Thyroid gland (tissue), 4 donors: Measurements from ENCODE around the gene ITLN2. TPM values are rescaled to one million over a fixed set of nuclear protein-coding genes. Genes with fewer than 3 reads are reported as not detected.
"Not testable (repeated sequence)": the region's sequence is repeated elsewhere in the genome, so short reads cannot be mapped to it uniquely, and the experiment has no call there.

ENCODE experiments used
- DNase-seq, 2 donors: peaks; one replicate each; pipeline ENCODE4 v3.0.0-alpha.2; 2019
- H3K27ac ChIP-seq, 3 donors: fragments of 200-600 bp; sonication (generic); 1 replicate in 2 of 3; 2 replicates in 1 of 3; pipeline ENCODE4 v1.5.1; 2016 to 2019; ENCODE audit warnings: mild to moderate bottlenecking in 1 of 3, moderate library complexity in 1 of 3
- H3K27me3 ChIP-seq: fragments of 200-600 bp; sonication (generic); one replicate; pipeline ENCODE4 v1.5.1; 2019
- H3K36me3 ChIP-seq, 2 donors: fragments of 200-600 bp; sonication (generic); one replicate each; pipeline ENCODE4 v1.5.1; 2016 to 2019
- H3K4me1 ChIP-seq, 2 donors: fragments of 200-600 bp; sonication (generic); one replicate each; pipeline ENCODE4 v1.5.1; 2017 to 2019
- H3K4me3 ChIP-seq, 3 donors: fragments of 200-600 bp; sonication (generic); replicated peaks in 1 of 3; 1 replicate in 2 of 3; 2 replicates in 1 of 3; pipeline ENCODE4 v1.5.1; 2016; ENCODE audit warnings: mild to moderate bottlenecking in 1 of 3
- H3K9me3 ChIP-seq: fragments of 200-600 bp; sonication (generic); one replicate; pipeline ENCODE4 v1.5.1; 2017
- CTCF ChIP-seq, 6 experiments: fragments of 200-600 bp in 3 of 6; fragments of 450-650 bp in 3 of 6; sonication (generic) in 3 of 6; IDR thresholded peaks; one replicate each; pipeline ENCODE4 v1.5.1; 2016 to 2019; ENCODE audit warnings: antibody characterized with exemption in 6 of 6, mild to moderate bottlenecking in 2 of 6, inconsistent platforms in 1 of 6, moderate library complexity in 1 of 6
- POLR2A ChIP-seq, 2 donors: fragments of 450-650 bp; IDR thresholded peaks; one replicate each; pipeline ENCODE4 v1.6.1; 2017; ENCODE audit warnings: antibody characterized with exemption in 2 of 2, mild to moderate bottlenecking in 2 of 2, moderate library complexity in 1 of 2
- WGBS, 2 donors: methylation state at CpG; one replicate each; pipeline ENCODE4 v1.1.5; 2017; 5-methylcytosine and 5-hydroxymethylcytosine counted together
- intact Hi-C: fragments of 100-400 bp; cut with DNase I; formaldehyde crosslinking; loops from one replicate; pipeline ENCODE4 v1.15.1; 2023
- total RNA-seq, 4 donors: library from RNA; depleted of rRNA; stranded (reverse); fragments of >200 nt; gene quantifications; one replicate each; pipeline ENCODE4 v1.2.3, GENCODE V29; 2016

ITLN2 gene
- total RNA-seq, 4 donors from 2014 or later, result not detected

GRCh38 chr1:160924791-160925651 lies 29.6 kb downstream of the ITLN2 start:
- intact Hi-C loops, result no loop called here
- Histone ChIP-seq H3K4me3 (no peak overlapping the region), H3K27ac (no peak overlapping the region), H3K9me3 (no peaks in the 10 kb centered on the region), H3K4me1 (peaks cover 0 to 8% of the 10 kb centered on the region in 2 donors), H3K36me3 (no peaks in the 10 kb centered on the region), H3K27me3 (no peaks in the 10 kb centered on the region)
- TF ChIP-seq POLR2A (IDR thresholded peaks at IDR 0.05) (no peak), CTCF (IDR thresholded peaks at IDR 0.05) (no peak)
- WGBS, 2 donors, result 56 to 63% methylated on average over 7 of the region's 7 CpGs
- DNase-seq, result peak; percentile 36 to 45

- no peak overlapping the region for H3K4me3 ChIP-seq
- 91 to 93% methylated on average over 2 of the region's 2 CpGs for WGBS, 2 donors
- no peaks in the 10 kb centered on the region for H3K36me3 ChIP-seq
- peaks cover 6 to 7% of the 10 kb centered on the region in 2 donors for H3K4me1 ChIP-seq
- TF ChIP-seq POLR2A (IDR thresholded peaks at IDR 0.05), result no peak
- no peak overlapping the region for H3K27ac ChIP-seq
- no peak for DNase-seq
- no peaks in the 10 kb centered on the region for H3K9me3 ChIP-seq
- intact Hi-C loops, result no loop called here
- no peaks in the 10 kb centered on the region for H3K27me3 ChIP-seq
Observed at GRCh38 chr1:160916666-160917065, 37.9 kb downstream of the ITLN2 start.

- 71 to 72% methylated on average over 6 of the region's 6 CpGs for WGBS, 2 donors
- not testable (repeated sequence) for H3K4me3 ChIP-seq
Observed at GRCh38 chr1:160913229-160913628, 41.4 kb downstream of the ITLN2 start.

GRCh38 chr1:160911925-160912324 lies 42.7 kb downstream of the ITLN2 start:
- no peak for TF ChIP-seq CTCF (IDR thresholded peaks at IDR 0.05)
- no peak for TF ChIP-seq POLR2A (IDR thresholded peaks at IDR 0.05)
- H3K36me3 ChIP-seq, result no peaks in the 10 kb centered on the region
- DNase-seq, result no peak
- 18 to 31% methylated on average over 2 of the region's 2 CpGs for WGBS, 2 donors
- no peaks in the 10 kb centered on the region for H3K27me3 ChIP-seq
- H3K27ac ChIP-seq, result peak overlapping the region in 1 of 3 donors; percentile 13
- H3K9me3 ChIP-seq, result no peaks in the 10 kb centered on the region
- H3K4me3 ChIP-seq, result no peak overlapping the region
- peaks cover 15 to 16% of the 10 kb centered on the region in 2 donors for H3K4me1 ChIP-seq
- intact Hi-C loops, result no loop called here

More at GRCh38 chr1:160913229-160913628, 41.4 kb downstream of the ITLN2 start:
- H3K9me3 ChIP-seq, H3K27me3 ChIP-seq, H3K27ac ChIP-seq, H3K36me3 ChIP-seq, DNase-seq, intact Hi-C loops: not testable (repeated sequence)
- peaks cover 13 to 16% of the 10 kb centered on the region in 2 donors for H3K4me1 ChIP-seq

- intact Hi-C loops, result no loop called here
- H3K4me3 ChIP-seq, result no peak overlapping the region
- H3K27ac ChIP-seq, result peak overlapping the region in 1 of 3 donors; percentile 13
- no peak for DNase-seq
- peaks cover 16 to 17% of the 10 kb centered on the region in 2 donors for H3K4me1 ChIP-seq
- no peaks in the 10 kb centered on the region for H3K9me3 ChIP-seq
- TF ChIP-seq POLR2A (IDR thresholded peaks at IDR 0.05), result no peak
- TF ChIP-seq CTCF (IDR thresholded peaks at IDR 0.05), result no peak
- H3K27me3 ChIP-seq, result no peaks in the 10 kb centered on the region
- 16 to 34% methylated on average over 7 of the region's 7 CpGs for WGBS, 2 donors
- no peaks in the 10 kb centered on the region for H3K36me3 ChIP-seq
Observed at GRCh38 chr1:160911441-160911840, 43.2 kb downstream of the ITLN2 start.

GRCh38 chr1:160910170-160910750 lies 44.3 kb downstream of the ITLN2 start:
- WGBS, 2 donors, result 72 to 80% methylated on average over 6 of the region's 6 CpGs

More at GRCh38 chr1:160910170-160910750, 44.3 kb downstream of the ITLN2 start:
- peaks cover 25 to 29% of the 10 kb centered on the region in 2 donors for H3K4me1 ChIP-seq
- TF ChIP-seq POLR2A (IDR thresholded peaks at IDR 0.05), result no peak
- no peak for TF ChIP-seq CTCF (IDR thresholded peaks at IDR 0.05)
- intact Hi-C loops, result no loop called here
- H3K27ac ChIP-seq, result no peak overlapping the region
- no peaks in the 10 kb centered on the region for H3K9me3 ChIP-seq
- H3K4me3 ChIP-seq, result no peak overlapping the region
- no peak for DNase-seq
- H3K27me3 ChIP-seq, result no peaks in the 10 kb centered on the region
- H3K36me3 ChIP-seq, result no peaks in the 10 kb centered on the region
